HG03575 (cell line): ENCODE measurements around the gene MYB.
A peak's percentile ranks its signal among the peaks of the same experiment; 100 is the strongest.
"Not testable (repeated sequence)": the region's sequence is repeated elsewhere in the genome, so short reads cannot be mapped to it uniquely, and the experiment has no call there.

Source experiments
- ATAC-seq: cut with Tn5 transposase; IDR thresholded peaks from one replicate; pipeline ENCODE4 v1.9.1; 2021; ENCODE audit not compliant: unreplicated experiment, insufficient number of reproducible peaks, low FRiP score; ENCODE audit errors: extremely low read depth

Gene MYB

DNA sequence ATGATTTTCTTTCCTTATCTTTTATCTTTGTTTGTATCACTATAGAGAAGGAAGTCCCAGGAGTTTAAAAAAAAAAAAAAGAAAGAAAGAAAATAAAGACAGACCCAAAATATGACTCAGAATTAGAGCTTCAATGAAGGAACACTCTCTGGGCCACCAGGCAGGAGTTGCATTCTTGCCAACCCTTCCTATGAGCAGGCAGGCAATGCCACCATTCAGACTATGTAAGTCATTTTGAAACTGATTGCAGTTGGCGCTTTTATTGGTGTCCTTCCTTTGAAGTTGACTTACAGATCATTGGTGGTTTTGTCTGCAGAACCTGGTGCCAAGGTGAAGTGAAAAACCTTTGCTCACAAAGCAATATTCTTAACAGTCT, 50.3 kb downstream of the MYB start:
- no peak for ATAC-seq

GRCh38 chr6:135233686-135234491, 52.8 kb downstream of the MYB start:
- peak; percentile 49 for ATAC-seq

DNA sequence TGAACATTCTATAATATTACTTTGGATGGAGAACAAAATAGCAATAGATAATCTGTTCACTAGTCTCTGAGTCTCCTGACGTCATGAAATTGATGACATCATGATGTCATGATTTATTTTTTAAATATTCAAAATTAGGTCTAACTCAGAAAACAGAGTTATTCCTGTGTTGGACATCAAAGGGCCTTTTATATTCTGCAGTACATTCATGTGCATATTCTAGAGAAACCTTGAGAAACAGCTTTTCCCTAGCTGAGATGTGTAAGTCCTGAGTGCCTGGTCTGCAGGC, 53.3 kb downstream of the MYB start:
- no peak for ATAC-seq

- no peak for ATAC-seq
Observed at GRCh38 chr6:135235716-135236115, 54.6 kb downstream of the MYB start.

DNA sequence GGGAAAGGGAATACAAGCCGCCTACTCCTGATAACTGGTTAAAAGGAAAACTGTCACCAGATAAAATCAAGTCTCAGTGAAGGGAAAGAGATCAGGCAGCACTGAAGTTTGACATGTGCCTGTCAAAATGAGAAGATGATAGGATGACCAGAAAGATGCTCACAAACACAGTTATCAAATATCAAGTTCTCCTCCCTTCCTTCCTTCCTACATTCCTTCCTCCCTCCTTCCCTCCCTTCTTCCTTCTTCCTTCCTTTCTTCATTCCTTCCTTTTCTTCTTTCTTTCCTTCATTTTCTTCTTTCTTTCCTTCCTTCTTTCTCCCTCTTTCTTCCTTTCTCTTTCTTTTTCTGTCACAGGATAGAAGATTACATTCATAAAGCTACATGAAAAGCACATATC, 55.2 kb downstream of the MYB start:
- no peak for ATAC-seq

DNA sequence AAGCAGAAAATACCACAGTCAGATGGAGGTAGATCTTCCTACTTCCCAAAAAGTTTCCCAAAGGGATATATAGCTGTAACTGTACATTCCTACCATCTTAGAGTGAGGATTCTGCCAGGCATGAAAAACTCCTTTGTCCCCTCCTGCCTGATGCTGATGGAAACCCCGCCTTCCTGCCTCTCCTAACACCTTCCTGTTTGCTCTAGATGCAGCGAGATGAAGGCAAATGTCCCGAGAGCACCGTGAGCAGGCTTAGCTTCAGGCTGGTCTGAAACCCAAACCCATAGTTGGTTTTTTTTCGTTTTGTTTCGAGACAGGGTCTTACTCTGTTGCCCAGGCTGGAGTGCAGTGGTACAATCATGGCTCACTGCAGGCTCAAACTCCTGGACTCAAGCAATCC, 55.6 kb downstream of the MYB start:
- no peak for ATAC-seq

DNA sequence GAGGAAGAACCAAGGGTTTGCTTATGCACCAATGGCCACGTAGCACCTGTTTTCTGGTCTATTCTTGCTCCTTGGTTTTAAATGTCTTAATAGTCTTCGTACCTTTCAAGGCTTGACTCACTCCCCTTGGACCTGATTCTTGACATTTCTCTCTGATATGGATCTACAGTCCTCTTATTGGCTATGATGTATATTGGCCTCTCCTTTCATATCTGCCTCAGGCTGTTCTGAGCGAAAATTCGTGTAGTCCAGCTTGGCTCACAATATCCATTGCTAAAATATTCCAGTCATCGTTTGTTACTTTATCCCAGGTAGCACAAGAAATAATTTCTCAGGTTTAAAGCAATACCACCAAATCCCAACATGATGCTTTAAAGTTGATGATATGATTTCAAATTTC, 59.6 kb downstream of the MYB start:
- ATAC-seq, result no peak

DNA sequence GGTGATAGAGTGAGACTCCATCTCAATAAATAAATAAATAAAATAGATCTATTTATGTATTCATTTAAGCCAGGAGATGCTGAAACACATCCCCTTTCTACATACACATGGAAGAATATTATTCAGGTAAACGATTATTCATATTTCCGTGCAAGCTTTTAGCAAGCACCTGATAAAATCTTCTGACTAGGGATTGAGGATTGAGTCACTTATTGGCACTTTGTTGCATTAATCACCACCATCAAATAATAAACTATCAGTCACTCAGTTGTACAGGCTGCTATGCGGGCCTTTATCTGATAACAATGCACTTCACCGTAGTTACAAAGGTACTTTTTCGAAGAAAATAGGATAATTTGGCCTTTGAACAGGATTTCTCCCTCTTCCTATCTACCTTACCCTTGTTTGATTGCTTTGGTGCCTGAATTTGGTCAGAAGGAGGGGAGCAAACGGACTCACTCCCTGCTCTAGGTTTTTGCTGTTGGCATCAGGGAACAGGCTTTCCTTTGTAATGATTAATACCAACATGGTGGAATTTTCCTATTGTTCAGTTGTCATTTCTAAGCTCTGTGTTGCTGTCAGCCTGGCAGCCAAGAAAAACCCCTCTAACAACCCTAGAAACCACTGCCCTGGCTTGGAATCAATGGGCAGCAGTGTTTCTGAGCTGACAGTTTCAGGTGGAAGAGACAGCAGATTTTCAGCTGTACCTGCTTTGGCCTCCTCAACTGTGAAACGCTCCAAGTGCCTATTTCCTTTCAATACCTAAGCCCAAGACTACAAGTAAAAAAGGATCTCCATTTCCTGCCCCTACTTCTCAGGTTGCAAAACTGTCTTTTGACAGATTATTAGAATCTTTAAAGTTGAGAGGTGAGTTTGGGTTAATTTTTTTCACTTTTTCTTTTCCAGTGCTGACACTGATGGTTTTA, 63.0 kb downstream of the MYB start:
- no peak for ATAC-seq

DNA sequence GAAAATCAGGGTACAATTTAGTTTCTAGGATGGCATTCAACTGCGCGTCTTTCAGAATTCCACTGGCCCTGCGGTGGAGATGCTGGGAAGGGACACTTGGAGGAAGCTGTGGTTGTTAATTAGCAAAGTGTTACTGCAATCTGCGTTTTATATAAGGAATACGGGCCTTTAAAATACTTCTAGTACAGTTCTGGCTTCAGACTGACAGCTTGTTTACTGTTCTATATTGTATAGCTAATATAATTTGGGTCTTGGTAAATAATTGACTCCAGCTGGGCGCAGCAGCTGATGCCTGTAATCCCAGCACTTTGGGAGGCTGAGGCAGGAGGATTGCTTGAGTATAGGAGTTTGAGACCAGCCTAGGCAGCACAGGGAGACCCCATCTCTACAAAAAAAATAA, 63.7 kb downstream of the MYB start:
- no peak for ATAC-seq

GRCh38 chr6:135246412-135247012, 65.4 kb downstream of the MYB start:
- ATAC-seq, result not testable (repeated sequence)

DNA sequence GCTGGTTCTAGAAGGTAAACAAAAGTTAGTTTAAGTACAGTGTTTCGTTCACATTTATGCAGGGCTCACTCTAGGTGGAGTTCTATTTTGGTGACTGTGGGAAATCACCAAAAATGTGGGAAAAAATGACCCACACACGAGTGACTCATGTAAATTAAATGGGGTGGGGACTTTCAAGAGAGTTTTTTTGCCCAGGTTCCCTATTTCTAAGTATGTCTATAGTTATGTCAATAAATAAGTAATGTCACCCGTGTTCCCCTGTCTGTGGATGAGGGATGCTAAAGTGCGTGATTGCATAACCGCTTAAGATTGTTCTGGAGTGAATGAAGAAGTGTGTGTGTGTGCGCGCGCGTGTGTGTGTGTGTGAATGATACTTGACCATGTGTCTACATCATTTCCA, 69.1 kb downstream of the MYB start:
- no peak for ATAC-seq

DNA sequence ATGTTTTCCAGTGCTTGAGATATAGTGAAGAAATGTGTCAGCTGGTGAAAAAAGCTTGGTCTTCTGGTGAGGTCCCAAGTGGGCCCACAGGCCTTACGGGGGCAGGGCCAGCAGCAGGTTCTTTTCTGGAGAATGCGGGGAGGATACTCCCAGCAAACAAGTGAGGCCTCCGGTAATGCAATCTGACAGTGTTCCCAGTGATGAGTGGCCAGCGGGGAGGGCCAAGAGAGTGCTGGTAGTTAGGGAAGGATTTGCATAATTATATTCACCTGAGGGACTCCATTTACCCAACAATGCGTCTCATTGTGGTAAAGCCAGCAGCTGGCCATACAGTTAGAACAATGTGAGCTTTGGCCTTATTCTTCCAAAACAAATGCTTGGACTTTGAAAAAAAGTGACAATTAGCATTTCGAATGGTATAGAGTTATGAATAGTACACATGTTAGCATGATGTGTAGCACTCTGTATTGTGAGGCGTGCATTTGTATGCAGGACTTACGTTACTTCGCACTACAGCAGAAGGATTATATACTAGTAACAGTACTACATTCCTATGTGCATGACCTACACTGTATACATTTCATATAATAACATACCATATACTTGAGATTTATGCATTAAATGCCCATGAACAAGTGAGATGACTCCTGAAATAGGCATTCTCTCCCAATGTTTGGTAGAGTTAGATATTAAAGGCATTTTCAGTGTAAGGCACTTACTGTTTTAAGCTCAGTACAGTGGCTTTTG, 69.8 kb downstream of the MYB start:
- no peak for ATAC-seq

DNA sequence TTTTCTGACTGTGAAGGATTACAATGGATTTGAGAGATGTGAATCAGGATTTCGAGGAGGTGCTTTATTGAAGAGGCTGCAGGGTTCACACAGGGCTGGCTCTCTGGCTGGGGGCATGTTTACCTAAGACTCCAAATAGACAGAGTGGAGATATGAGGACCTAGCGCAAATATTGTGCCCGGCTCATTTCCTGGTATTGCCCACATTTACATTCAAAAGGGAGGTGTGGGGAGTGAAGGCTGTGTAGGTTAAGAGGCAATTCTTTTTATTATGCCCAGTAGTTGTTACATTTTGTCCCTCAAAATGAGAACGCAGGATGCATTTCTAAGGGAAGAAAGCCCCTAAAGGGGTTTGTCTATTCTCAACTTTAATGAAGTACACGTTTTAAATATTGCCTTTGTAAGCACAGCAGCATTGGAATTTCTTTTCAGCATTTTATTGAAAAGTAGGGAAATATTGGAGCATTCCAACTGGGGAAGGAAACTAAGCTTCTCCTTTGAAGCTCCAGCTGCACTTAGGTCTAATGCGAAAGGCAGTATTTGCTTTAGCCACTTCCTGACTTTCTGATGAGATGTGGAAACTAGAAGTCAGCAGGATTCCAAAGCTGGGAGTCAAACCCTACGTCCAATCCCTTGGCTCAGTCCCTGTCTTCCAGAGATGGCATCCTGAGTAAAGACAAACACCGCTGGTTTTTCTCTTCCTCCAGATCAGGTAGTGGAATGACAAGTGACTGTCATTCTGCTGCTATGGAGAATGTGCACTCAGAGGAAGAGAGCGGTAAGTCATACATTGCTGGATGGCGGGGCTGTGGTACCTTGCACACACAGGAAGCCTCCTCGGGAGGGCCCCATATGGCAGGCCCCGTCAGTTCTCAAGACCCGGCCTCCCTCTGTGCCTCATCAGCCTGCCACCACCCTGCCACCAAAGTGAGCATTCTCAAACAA, 70.7 kb downstream of the MYB start:
- ATAC-seq, result no peak

- ATAC-seq, result no peak
Observed at GRCh38 chr6:135254471-135254870, 73.4 kb downstream of the MYB start.

- ATAC-seq, result no peak
Observed at GRCh38 chr6:135256866-135257265, 75.8 kb downstream of the MYB start.

- ATAC-seq, result no peak
Observed at GRCh38 chr6:135257631-135258405, 76.7 kb downstream of the MYB start.

- no peak for ATAC-seq
Observed at GRCh38 chr6:135258970-135259369, 77.9 kb downstream of the MYB start.

DNA sequence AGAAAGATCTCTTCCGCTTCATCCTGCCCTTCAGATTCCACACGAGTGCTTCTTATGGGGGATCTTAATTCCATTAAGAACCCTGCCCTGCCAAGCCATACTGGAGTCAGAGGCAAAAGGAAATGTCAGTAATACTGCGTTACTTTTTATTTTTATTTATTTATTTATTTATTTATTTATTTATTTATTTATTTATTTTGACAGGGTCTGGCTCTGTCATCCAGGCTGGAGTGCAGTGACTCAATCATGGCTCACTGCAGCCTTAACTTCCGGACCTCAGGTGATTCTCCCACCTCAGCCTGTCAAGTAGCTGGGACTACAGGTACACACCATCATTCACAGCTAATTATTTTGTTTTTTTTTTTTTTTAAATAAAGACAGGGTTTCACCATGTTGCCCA, 79.5 kb downstream of the MYB start:
- ATAC-seq, result no peak
